ENCODE data around the gene ETS1. TPM values are rescaled to one million over a fixed set of nuclear protein-coding genes. Genes with fewer than 3 reads are reported as not detected.

Gene ETS1
- polyA plus RNA-seq, 1 experiment, result 32.3 TPM

GRCh38 chr11:128524172-128524571, 63.2 kb downstream of the ETS1 start:
- Histone ChIP-seq H3K27me3 (ENCODE audit: control insufficient read depth, insufficient read depth, low read length) (no peaks in the 10 kb centered on the region), H3K9me3 (ENCODE audit: control insufficient read depth, insufficient read depth, low read length) (no peaks in the 10 kb centered on the region), H3K4me3 (ENCODE audit: low read depth, low read length) (no peak overlapping the region), H3K27ac (ENCODE audit: low read depth, low read length) (peak overlapping the region; percentile 34)
- CTCF ChIA-PET, result interaction anchor here (1.3 to 3.0 kb wide), 2 partner anchors 19 to 106 kb away, joined by 3 to 26 read pairs; no protein-coding TSS in a partner anchor
- POLR2A ChIA-PET, result no interaction called here
- DNase-seq (ENCODE audit: low read depth, low spot score), result no peak
- TF ChIP-seq, protein P1, sequence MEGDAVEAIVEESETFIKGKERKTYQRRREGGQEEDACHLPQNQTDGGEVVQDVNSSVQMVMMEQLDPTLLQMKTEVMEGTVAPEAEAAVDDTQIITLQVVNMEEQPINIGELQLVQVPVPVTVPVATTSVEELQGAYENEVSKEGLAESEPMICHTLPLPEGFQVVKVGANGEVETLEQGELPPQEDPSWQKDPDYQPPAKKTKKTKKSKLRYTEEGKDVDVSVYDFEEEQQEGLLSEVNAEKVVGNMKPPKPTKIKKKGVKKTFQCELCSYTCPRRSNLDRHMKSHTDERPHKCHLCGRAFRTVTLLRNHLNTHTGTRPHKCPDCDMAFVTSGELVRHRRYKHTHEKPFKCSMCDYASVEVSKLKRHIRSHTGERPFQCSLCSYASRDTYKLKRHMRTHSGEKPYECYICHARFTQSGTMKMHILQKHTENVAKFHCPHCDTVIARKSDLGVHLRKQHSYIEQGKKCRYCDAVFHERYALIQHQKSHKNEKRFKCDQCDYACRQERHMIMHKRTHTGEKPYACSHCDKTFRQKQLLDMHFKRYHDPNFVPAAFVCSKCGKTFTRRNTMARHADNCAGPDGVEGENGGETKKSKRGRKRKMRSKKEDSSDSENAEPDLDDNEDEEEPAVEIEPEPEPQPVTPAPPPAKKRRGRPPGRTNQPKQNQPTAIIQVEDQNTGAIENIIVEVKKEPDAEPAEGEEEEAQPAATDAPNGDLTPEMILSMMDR (IDR thresholded peaks at IDR 0.05; ENCODE audit: low read depth, low read length), result no peak

DNA sequence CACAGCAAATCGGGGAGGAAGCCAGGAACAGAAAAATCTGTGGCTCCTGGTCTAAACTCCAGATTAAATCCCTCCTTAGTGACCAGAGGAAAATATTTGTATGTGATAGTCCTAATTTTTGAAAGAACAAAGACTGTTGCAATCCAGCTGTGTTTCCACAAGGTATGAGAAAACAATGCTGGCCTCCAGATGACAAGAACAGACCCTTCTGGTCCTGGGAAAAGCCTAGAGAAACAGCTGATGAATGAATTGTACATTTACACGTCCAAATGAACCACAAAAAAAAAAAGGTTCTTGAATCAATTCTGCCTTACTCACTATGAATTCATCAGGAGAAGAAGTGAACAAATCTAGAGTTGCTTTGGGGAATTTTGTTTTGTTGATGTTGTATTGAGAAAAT, 63.7 kb downstream of the ETS1 start:
- TF ChIP-seq, protein P1 (IDR thresholded peaks at IDR 0.05; ENCODE audit: low read depth, low read length), result no peak
- POLR2A ChIA-PET, result interaction anchor here (0.7 kb wide), 1 partner anchor 164 kb away, joined by 4 read pairs; no protein-coding TSS in a partner anchor
- H3K4me3 ChIP-seq (ENCODE audit: low read depth, low read length), result no peak overlapping the region

DNA sequence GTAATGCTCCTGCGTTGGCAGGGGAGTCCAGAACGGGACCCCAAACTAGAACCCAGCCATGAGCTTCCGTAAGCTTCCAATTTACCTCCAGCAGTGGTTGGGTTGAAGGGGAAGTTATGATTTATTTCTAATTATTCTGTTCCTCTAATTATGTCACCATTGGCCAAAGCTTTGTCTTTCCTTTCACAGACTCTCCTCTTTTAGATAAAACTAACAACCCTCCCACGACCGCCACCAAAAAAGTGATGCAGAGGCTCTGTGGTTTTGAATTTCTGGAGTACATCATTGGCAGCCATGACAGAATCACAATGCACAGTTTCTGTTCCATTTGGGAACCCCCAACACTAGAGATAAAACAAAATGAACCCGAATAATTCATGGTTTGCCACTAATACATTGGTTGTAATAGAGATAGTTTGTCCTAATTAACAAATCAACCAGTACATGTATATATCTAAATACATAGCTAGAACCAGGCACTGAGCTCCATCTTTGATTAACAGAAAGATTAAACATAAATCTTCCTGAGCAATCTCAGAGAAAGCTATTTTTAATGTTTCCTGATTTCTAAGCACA, 64.3 kb downstream of the ETS1 start:
- ChIA-PET POLR2A (interaction anchor here (0.6 to 1.5 kb wide), 3 partner anchors 60 to 165 kb away, joined by 3 to 4 read pairs (median 4); no protein-coding TSS in a partner anchor), CTCF (interaction anchor here (0.8 to 1.4 kb wide), 6 partner anchors 21 to 365 kb away, joined by 3 to 9 read pairs (median 4); no protein-coding TSS in a partner anchor)
- DNase-seq (ENCODE audit: low read depth, low spot score), result no peak
- H3K27ac ChIP-seq (ENCODE audit: low read depth, low read length), result peak overlapping the region; percentile 99
- no peaks in the 10 kb centered on the region for H3K9me3 ChIP-seq (ENCODE audit: control insufficient read depth, insufficient read depth, low read length)
- TF ChIP-seq, protein P1 (IDR thresholded peaks at IDR 0.05; ENCODE audit: low read depth, low read length), result no peak
- H3K27me3 ChIP-seq (ENCODE audit: control insufficient read depth, insufficient read depth, low read length), result no peaks in the 10 kb centered on the region
- peak overlapping the region; percentile 60 for H3K4me3 ChIP-seq (ENCODE audit: low read depth, low read length)

More for the DNA sequence above, 63.7 kb downstream of the ETS1 start:
- CTCF ChIA-PET, result interaction anchor here (0.8 to 1.4 kb wide), 5 partner anchors 20 to 366 kb away, joined by 3 to 9 read pairs (median 3); no protein-coding TSS in a partner anchor
- no peak for DNase-seq (ENCODE audit: low read depth, low spot score)
- Histone ChIP-seq H3K27me3 (ENCODE audit: control insufficient read depth, insufficient read depth, low read length) (no peaks in the 10 kb centered on the region), H3K27ac (ENCODE audit: low read depth, low read length) (peak overlapping the region; percentile 99), H3K9me3 (ENCODE audit: control insufficient read depth, insufficient read depth, low read length) (no peaks in the 10 kb centered on the region)

- Histone ChIP-seq H3K27ac (ENCODE audit: low read depth, low read length) (peak overlapping the region; percentile 99), H3K9me3 (ENCODE audit: control insufficient read depth, insufficient read depth, low read length) (no peaks in the 10 kb centered on the region), H3K4me3 (ENCODE audit: low read depth, low read length) (peak overlapping the region; percentile 86), H3K27me3 (ENCODE audit: control insufficient read depth, insufficient read depth, low read length) (no peaks in the 10 kb centered on the region)
- POLR2A ChIA-PET, result interaction anchor here (0.6 to 1.5 kb wide), 4 partner anchors 11 to 134 kb away, joined by 3 to 5 read pairs (median 4); no protein-coding TSS in a partner anchor
- DNase-seq (ENCODE audit: low read depth, low spot score), result peak; percentile 98
- CTCF ChIA-PET, result interaction anchor here (0.8 to 6.2 kb wide), 11 partner anchors 12 to 365 kb away, joined by 3 to 45 read pairs (median 5); no protein-coding TSS in a partner anchor
- TF ChIP-seq, protein P1 (IDR thresholded peaks at IDR 0.05; ENCODE audit: low read depth, low read length), result no peak
These were observed 65.1 kb downstream of the ETS1 start for GRCh38 chr11:128522055-128522942.

Measured in AG04450 (cell line).